HCT116 (cell line): Measurements from ENCODE around the gene TMA7B.

ENCODE experiments used
- CEBPB ChIP-seq: IDR thresholded peaks from 2 replicates; pipeline ENCODE4 v1.6.1; 2012; ENCODE audit warnings: low read depth
- CTCF ChIP-seq, 3 experiments: fragments of 200-600 bp in 1 of 3; sonication (generic) in 1 of 3; IDR thresholded peaks in 2 of 3; conservative IDR thresholded peaks in 1 of 3; 2 replicates each; pipeline ENCODE4 v1.5.1; 2012 to 2017; ENCODE audit warnings: low read depth in 2 of 3, low read length in 2 of 3, antibody characterized with exemption in 1 of 3, borderline replicate concordance in 1 of 3, control low read depth in 1 of 3, mild to moderate bottlenecking in 1 of 3, mixed read lengths in 1 of 3, mixed run types in 1 of 3, moderate library complexity in 1 of 3; ENCODE audit not compliant: insufficient read depth in 1 of 3
- EGR1 ChIP-seq: IDR thresholded peaks from 2 replicates; pipeline ENCODE4 v1.6.1; 2012; ENCODE audit warnings: low read depth
- EZH2phosphoT487 ChIP-seq: fragments of 200-600 bp; IDR thresholded peaks from 2 replicates; pipeline ENCODE4 v1.6.1; 2018; ENCODE audit warnings: antibody characterized with exemption, borderline replicate concordance
- MAX ChIP-seq: IDR thresholded peaks from 2 replicates; pipeline ENCODE4 v1.6.1; 2012
- POLR2A ChIP-seq: IDR thresholded peaks from 2 replicates; pipeline ENCODE4 v1.7.0; 2011; ENCODE audit warnings: borderline replicate concordance; ENCODE audit not compliant: insufficient read depth, insufficient read length; ENCODE audit errors: extremely low read depth
- POLR2AphosphoS5 ChIP-seq: IDR thresholded peaks from 2 replicates; pipeline ENCODE4 v1.6.1; 2011; ENCODE audit warnings: mild to moderate bottlenecking, low read depth, low read length, moderate library complexity
- RAD21 ChIP-seq: IDR thresholded peaks from 2 replicates; pipeline ENCODE4 v1.6.1; 2012; ENCODE audit warnings: low read depth, mild to moderate bottlenecking
- REST ChIP-seq: IDR thresholded peaks from 2 replicates; pipeline ENCODE4 v1.6.1; 2012; ENCODE audit warnings: low read depth
- SIN3A ChIP-seq: IDR thresholded peaks from 2 replicates; pipeline ENCODE4 v1.6.1; 2012; ENCODE audit warnings: low read depth
- TCF7L2 ChIP-seq: IDR thresholded peaks from 2 replicates; pipeline ENCODE4 v1.7.0; 2011; ENCODE audit warnings: borderline replicate concordance, inconsistent platforms; ENCODE audit not compliant: insufficient read depth, insufficient read length; ENCODE audit errors: extremely low read depth
- ZNF274 ChIP-seq: fragments of 200-500 bp; sonication (Bioruptor generic); IDR thresholded peaks from 2 replicates; pipeline ENCODE4 v1.6.1; 2014; ENCODE audit warnings: mild to moderate bottlenecking, low read depth, low read length, inconsistent platforms

- TF ChIP-seq RAD21 (no peak), EZH2phosphoT487 (no peak), CTCF (IDR thresholded peaks at IDR 0.05 in 2 of 3, conservative IDR thresholded peaks at IDR 0.05 in 1 of 3; ENCODE audit: borderline replicate concordance in 1 of 3, insufficient read depth in 1 of 3, low read depth in 2 of 3, low read length in 2 of 3) (no peak), MAX (no peak), EGR1 (no peak), CEBPB (no peak), SIN3A (no peak), POLR2A (no peak), REST (no peak), POLR2AphosphoS5 (no peak), TCF7L2 (no peak), ZNF274 (no peak)
Observed at GRCh38 chr22:39913886-39914285, 46.3 kb upstream of the TMA7B start.
